LNCaP clone FGC (cell line): Measurements from ENCODE around the gene RBM19.
A peak's percentile ranks its signal among the peaks of the same experiment; 100 is the strongest.
"Not testable (repeated sequence)": the region's sequence is repeated elsewhere in the genome, so short reads cannot be mapped to it uniquely, and the experiment has no call there.

ENCODE experiments used
- DNase-seq: peaks from one replicate; pipeline ENCODE4 v3.0.0-alpha.2; 2011; ENCODE audit warnings: low read depth
- H3K4me3 ChIP-seq: 2 replicates; pipeline ENCODE4 v1.5.1; 2011; ENCODE audit warnings: mild to moderate bottlenecking, low read depth, low read length, control low read depth
- CTCF ChIP-seq: IDR thresholded peaks from 2 replicates; pipeline ENCODE4 v1.5.1; 2012; ENCODE audit warnings: mild to moderate bottlenecking; ENCODE audit not compliant: control insufficient read depth, insufficient read depth; ENCODE audit errors: extremely low read depth

RBM19 gene

DNA sequence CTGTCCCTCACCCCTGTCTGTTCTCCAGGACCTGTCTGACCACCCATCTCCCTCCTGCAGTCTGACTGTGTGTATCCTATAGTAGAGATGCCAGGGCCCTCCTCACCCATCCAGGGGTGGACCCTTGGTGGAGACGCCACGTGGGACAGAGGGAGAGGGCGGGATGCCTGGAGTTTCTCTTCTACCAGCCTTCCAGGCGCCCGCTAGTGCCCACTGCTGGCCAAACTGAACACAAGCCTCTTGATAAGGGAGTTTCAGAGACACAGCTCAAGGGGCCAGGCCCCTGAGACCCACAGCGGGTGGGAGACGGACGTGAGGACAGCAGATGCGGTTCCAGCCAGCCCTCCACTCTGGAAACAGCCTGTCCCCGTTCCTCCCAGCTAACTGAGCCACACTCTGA is 147.3 kb downstream of the RBM19 start:
- no peak overlapping the region for H3K4me3 ChIP-seq
- peak; percentile 54 for TF ChIP-seq CTCF
- DNase-seq: no peak

- DNase-seq: no peak
- no peak for TF ChIP-seq CTCF
- no peak overlapping the region for H3K4me3 ChIP-seq
Measured at GRCh38 chr12:113818283-113818682, 147.8 kb downstream of the RBM19 start.

DNA sequence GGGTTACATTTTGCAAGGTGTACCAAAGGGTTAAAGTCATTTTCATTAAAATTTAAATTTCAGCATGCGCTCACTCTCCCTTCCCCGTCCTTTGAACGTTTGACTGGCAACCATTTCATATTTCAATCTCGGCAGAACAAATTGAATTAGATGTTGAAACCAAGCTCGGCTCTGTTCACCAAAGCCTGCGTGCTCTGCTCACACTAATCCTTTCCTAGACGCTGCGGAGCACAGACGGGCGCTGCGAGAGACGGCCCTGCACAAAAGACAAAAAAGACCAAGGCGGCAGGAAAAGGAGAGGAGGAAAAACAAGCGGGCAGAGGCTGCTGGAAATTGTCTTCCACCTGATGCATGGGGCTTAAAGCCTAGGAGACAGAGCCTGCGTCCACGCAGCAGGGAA is 149.3 kb downstream of the RBM19 start:
- no peak for TF ChIP-seq CTCF
- H3K4me3 ChIP-seq: no peak overlapping the region
- DNase-seq: no peak

DNA sequence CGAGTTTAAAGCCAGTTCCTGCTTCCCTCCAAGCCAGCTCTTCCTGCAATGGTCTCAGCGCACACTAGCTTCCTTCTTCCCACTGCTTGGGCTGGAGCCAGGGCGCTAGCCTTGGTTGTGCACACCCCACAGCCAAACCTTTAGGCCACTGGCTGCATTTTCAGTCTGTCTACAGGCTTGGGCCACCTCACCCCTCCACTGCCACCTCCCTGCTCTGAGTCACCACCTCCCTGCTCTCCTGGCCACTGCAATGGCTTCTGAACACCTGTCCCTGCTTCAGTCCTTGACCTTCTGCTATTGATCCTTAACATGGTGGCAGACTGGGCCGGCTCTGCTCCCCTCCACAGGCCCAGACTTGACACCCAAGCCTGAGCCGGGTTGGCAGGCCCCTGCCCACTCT is 151.1 kb downstream of the RBM19 start:
- no peak for TF ChIP-seq CTCF
- no peak overlapping the region for H3K4me3 ChIP-seq
- no peak for DNase-seq

DNA sequence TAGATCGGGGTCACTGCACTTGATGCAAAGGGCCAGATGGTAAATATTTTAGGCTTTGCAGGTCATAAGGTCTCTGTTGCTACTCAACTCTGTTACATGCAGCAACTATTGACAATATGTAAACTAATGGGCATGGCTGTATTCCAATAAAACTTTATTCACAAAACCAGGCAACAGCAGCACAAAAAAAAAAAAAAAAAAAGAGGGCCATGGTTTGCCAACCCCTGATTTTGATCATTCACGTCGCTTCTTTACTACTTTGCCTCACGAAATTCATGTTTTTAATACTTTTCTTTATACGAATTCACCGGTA is 152.9 kb downstream of the RBM19 start:
- H3K4me3 ChIP-seq: no peak overlapping the region
- TF ChIP-seq CTCF: no peak
- no peak for DNase-seq

GRCh38 chr12:113812411-113813228 is 153.5 kb downstream of the RBM19 start:
- H3K4me3 ChIP-seq: no peak overlapping the region
- no peak for DNase-seq
- no peak for TF ChIP-seq CTCF

- not testable (repeated sequence) for DNase-seq, H3K4me3 ChIP-seq
Measured at GRCh38 chr12:113809462-113810220, 156.5 kb downstream of the RBM19 start.
